IMR-90 (cell line): ENCODE results near the gene SLC35A4. TPM values are rescaled to one million over a fixed set of nuclear protein-coding genes. Genes with fewer than 3 reads are reported as not detected.

ENCODE experiments used
- ATAC-seq: fragments of 200-7000 bp; cut with Tn5 transposase; 2 replicates; pipeline ENCODE4 v1.9.1; 2020; ENCODE audit warnings: low read depth, mild to moderate bottlenecking, moderate library complexity
- BruUV-seq: library from RNA; stranded (reverse); fragments of 400-500 nt; replicated peaks from 2 replicates; lab custom pipeline; 2021; lab: Mats Ljungman, UMichigan
- CTCF ChIA-PET: fragments of 300-600 bp; formaldehyde crosslinking; extraction: SDS; loops from one replicate; lab custom pipeline; 2021; ENCODE audit warnings: antibody characterized with exemption; lab: Yijun Ruan, JAX
- POLR2A ChIA-PET: fragments of 300-600 bp; sonication (Branson Sonifier 250); formaldehyde crosslinking; loops from one replicate; lab custom pipeline; 2022; ENCODE audit warnings: antibody characterized with exemption; ENCODE audit not compliant: unreplicated experiment; lab: Charles Lee
- DNase-seq: peaks from one replicate; pipeline ENCODE4 v3.0.0; 2013
- H2AFZ ChIP-seq: replicated peaks from 2 replicates; pipeline ENCODE3; 2013; ENCODE audit warnings: low read length, mild to moderate bottlenecking; ENCODE audit not compliant: poor library complexity
- H2AK5ac ChIP-seq: 2 replicates; pipeline ENCODE4 v1.6.1; 2013; ENCODE audit warnings: low read depth, low read length, inconsistent platforms
- H2AK9ac ChIP-seq: replicated peaks from 2 replicates; pipeline ENCODE3; 2013; ENCODE audit warnings: mild to moderate bottlenecking, low read depth, low read length, moderate library complexity; ENCODE audit not compliant: poor library complexity
- H2BK120ac ChIP-seq: 2 replicates; pipeline ENCODE4 v1.6.1; 2013; ENCODE audit warnings: low read depth, low read length, inconsistent platforms
- H2BK15ac ChIP-seq: 3 replicates; pipeline ENCODE4 v1.6.1; 2013; ENCODE audit warnings: low read depth, low read length, inconsistent platforms
- H2BK20ac ChIP-seq: 2 replicates; pipeline ENCODE4 v1.6.1; 2013; ENCODE audit warnings: low read depth, mild to moderate bottlenecking, inconsistent platforms, low read length, moderate library complexity
- H2BK5ac ChIP-seq: 2 replicates; pipeline ENCODE4 v1.6.1; 2013; ENCODE audit warnings: mild to moderate bottlenecking, low read depth, low read length, inconsistent platforms; ENCODE audit not compliant: poor library complexity, severe bottlenecking
- H3K14ac ChIP-seq: replicated peaks from 2 replicates; pipeline ENCODE4 v1.6.1; 2013; ENCODE audit warnings: low read depth, low read length, inconsistent platforms
- H3K18ac ChIP-seq: 2 replicates; pipeline ENCODE4 v1.6.1; 2013; ENCODE audit warnings: low read depth, low read length, control low read depth
- H3K23ac ChIP-seq: 2 replicates; pipeline ENCODE4 v1.6.1; 2013; ENCODE audit warnings: low read depth, low read length, inconsistent platforms
- H3K27ac ChIP-seq: 2 replicates; pipeline ENCODE4 v1.5.1; 2013; ENCODE audit warnings: mild to moderate bottlenecking, control low read depth, low read length; ENCODE audit not compliant: insufficient read depth
- H3K27me3 ChIP-seq: 2 replicates; pipeline ENCODE4 v1.6.1; 2013; ENCODE audit warnings: low read length; ENCODE audit not compliant: control insufficient read depth, insufficient read depth
- H3K36me3 ChIP-seq: 2 replicates; pipeline ENCODE4 v1.6.1; 2013; ENCODE audit warnings: low read length, mixed read lengths; ENCODE audit not compliant: control insufficient read depth, insufficient read depth
- H3K4ac ChIP-seq: 2 replicates; pipeline ENCODE4 v1.6.1; 2013; ENCODE audit warnings: low read depth, low read length, inconsistent platforms
- H3K4me1 ChIP-seq: 2 replicates; pipeline ENCODE4 v1.6.1; 2013; ENCODE audit warnings: low read length, mixed read lengths; ENCODE audit not compliant: control insufficient read depth, insufficient read depth
- H3K4me2 ChIP-seq: 2 replicates; pipeline ENCODE4 v1.6.1; 2013; ENCODE audit warnings: low read depth, mild to moderate bottlenecking, control low read depth, low read length, moderate library complexity
- H3K4me3 ChIP-seq: 2 replicates; pipeline ENCODE4 v1.5.1; 2013; ENCODE audit warnings: low read depth, mild to moderate bottlenecking, control low read depth, low read length, moderate library complexity; ENCODE audit not compliant: insufficient read depth
- H3K56ac ChIP-seq: 2 replicates; pipeline ENCODE4 v1.6.1; 2013; ENCODE audit warnings: low read length, inconsistent platforms; ENCODE audit not compliant: insufficient read depth; ENCODE audit errors: extremely low read depth
- H3K79me1 ChIP-seq, 2 experiments: 2 replicates each; pipeline ENCODE4 v1.6.1; 2013; ENCODE audit warnings: low read length in 2 of 2, inconsistent platforms in 1 of 2, low read depth in 1 of 2
- H3K9ac ChIP-seq: 2 replicates; pipeline ENCODE4 v1.6.1; 2013; ENCODE audit warnings: low read depth, low read length, control low read depth
- H3K9me1 ChIP-seq: 2 replicates; pipeline ENCODE4 v1.6.1; 2013; ENCODE audit warnings: low read length, inconsistent platforms; ENCODE audit not compliant: insufficient read depth
- H3K9me3 ChIP-seq: 2 replicates; pipeline ENCODE4 v1.6.1; 2013; ENCODE audit warnings: low read length; ENCODE audit not compliant: control insufficient read depth, insufficient read depth
- H4K20me1 ChIP-seq: 2 replicates; pipeline ENCODE4 v1.6.1; 2013; ENCODE audit warnings: low read length, inconsistent platforms; ENCODE audit not compliant: insufficient read depth
- H4K5ac ChIP-seq: 2 replicates; pipeline ENCODE4 v1.6.1; 2013; ENCODE audit warnings: mild to moderate bottlenecking, low read depth, low read length, control low read depth
- H4K8ac ChIP-seq, 2 experiments: 2 replicates each; pipeline ENCODE4 v1.6.1; 2013; ENCODE audit warnings: low read depth in 2 of 2, low read length in 2 of 2, control low read depth in 1 of 2, inconsistent platforms in 1 of 2
- H4K91ac ChIP-seq: 2 replicates; pipeline ENCODE4 v1.6.1; 2013; ENCODE audit warnings: low read depth, low read length, inconsistent platforms; ENCODE audit not compliant: insufficient read depth
- BHLHE40 ChIP-seq: fragments of 150-350 bp; IDR thresholded peaks from 2 replicates; pipeline ENCODE4 v1.6.1; 2016; ENCODE audit warnings: mild to moderate bottlenecking, low read depth, low read length
- MXI1 ChIP-seq: IDR thresholded peaks from 2 replicates; pipeline ENCODE4 v1.6.1; 2012; ENCODE audit warnings: low read depth, mild to moderate bottlenecking, low read length, moderate library complexity, borderline replicate concordance
- RAD21 ChIP-seq: IDR thresholded peaks from 2 replicates; pipeline ENCODE4 v1.6.1; 2012; ENCODE audit warnings: low read length, improper control_type of control experiment
- SMC3 ChIP-seq: fragments of 150-350 bp; IDR thresholded peaks from 2 replicates; pipeline ENCODE4 v1.6.1; 2016; ENCODE audit warnings: low read depth, mild to moderate bottlenecking, antibody characterized with exemption, low read length, moderate library complexity
- WGBS, 2 experiments: methylation state at CpG; one replicate each; pipeline versions ENCODE4 v1.1.5 to v1.1.7; 2013; ENCODE audit warnings: missing lambda C conversion rate in 2 of 2; ENCODE audit not compliant: insufficient read length in 1 of 2; ENCODE audit errors: extremely low coverage in 2 of 2; 5-methylcytosine and 5-hydroxymethylcytosine counted together
- dilution Hi-C: fragments of 300-500 bp; cut with HindIII; formaldehyde crosslinking; loops from one replicate; pipeline ENCODE4 v1.14.3; 2018; ENCODE audit warnings: low sequenced_read_pairs; ENCODE audit not compliant: unreplicated experiment
- in situ Hi-C: fragments of 300-500 bp; cut with MboI; formaldehyde crosslinking; loops from 3 replicates; pipeline ENCODE4 v1.14.3; 2019; ENCODE audit warnings: low sequenced_read_pairs, inconsistent platforms, mixed read lengths
- intact Hi-C: fragments of 100-400 bp; cut with micrococcal nuclease; formaldehyde crosslinking; loops from 2 replicates; pipeline ENCODE4 v1.10.0; 2022
- polyA plus RNA-seq, 3 experiments: library from polyadenylated mRNA; depleted of rRNA; stranded (reverse); fragments of >200 nt; gene quantifications; 2 replicates each; pipeline ENCODE4 v1.2.3, GENCODE V29; 2012; ENCODE audit warnings: low replicate concordance in 1 of 3
- total RNA-seq: library from RNA; depleted of rRNA; stranded (reverse); fragments of >200 nt; gene quantifications from 2 replicates; pipeline ENCODE4 v1.2.3, GENCODE V29; 2012
- TF ChIP-seq, protein P1 (sequence below): conservative IDR thresholded peaks from 2 replicates; pipeline ENCODE4 v1.5.1; 2012; ENCODE audit warnings: mild to moderate bottlenecking, low read depth, low read length, improper control_type of control experiment

SLC35A4 gene
- total and polyA plus RNA-seq, 2 of the 4 experiments (the other 2 are of a cell fraction) = 19.2 to 66.4 TPM

DNA sequence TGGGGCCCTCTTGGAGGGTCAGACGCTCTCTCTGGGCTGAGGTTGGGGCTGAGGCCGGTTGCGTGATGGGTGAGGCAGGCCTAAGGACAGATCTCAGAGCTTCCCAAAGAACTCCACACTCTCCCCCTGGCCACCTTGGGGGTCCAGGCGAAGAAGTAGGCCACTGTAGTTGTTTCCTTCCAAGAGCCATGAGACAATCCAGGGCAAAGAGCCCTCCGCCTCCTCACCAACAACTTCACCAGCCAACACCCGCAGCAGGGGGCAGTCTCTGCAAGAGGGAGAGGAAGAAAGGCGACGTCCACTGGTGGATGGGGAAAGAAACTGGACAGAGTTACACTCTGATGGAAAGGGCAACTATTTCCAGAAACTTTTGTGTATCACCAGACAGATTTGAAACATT is 10.7 kb downstream of the SLC35A4 start:
- Histone ChIP-seq H2BK5ac (no peak overlapping the region), H3K4me2 (no peak overlapping the region), H2AFZ (peak overlapping the region; percentile 9), H3K27me3 (no peaks in the 10 kb centered on the region), H3K14ac (no peak overlapping the region), H3K56ac (no peak overlapping the region), H4K91ac (no peak overlapping the region), H3K4ac (no peak overlapping the region), H3K9me1 (peaks cover 2% of the 10 kb centered on the region; the same call in 1 of the 2 replicates), H2BK20ac (no peak overlapping the region), H3K27ac (no peak overlapping the region), H3K9me3 (no peaks in the 10 kb centered on the region), H2BK15ac (no peak overlapping the region), H4K5ac (no peak overlapping the region), H4K8ac (no peak overlapping the region), H3K36me3 (0 out of 2 replicates have a peak, but pooled peaks cover 2% of the 10 kb centered on the region), H2BK120ac (no peak overlapping the region), H2AK9ac (no peak overlapping the region), H4K20me1 (no peaks in the 10 kb centered on the region), H3K23ac (no peak overlapping the region), H3K18ac (no peak overlapping the region), H3K4me1 (peaks cover 5% of the 10 kb centered on the region; the same call in 1 of the 2 replicates), H3K9ac (no peak overlapping the region), H3K79me1 (no peaks in the 10 kb centered on the region; a peak in 1 of 4 replicates), H2AK5ac (no peak overlapping the region), H3K4me3 (no peak overlapping the region)
- ChIA-PET CTCF (no interaction called here), POLR2A (interaction anchor here (0.5 kb wide), 1 partner anchor 160 kb away, joined by 5 read pairs; no protein-coding TSS in a partner anchor)
- in situ Hi-C loops = no loop called here
- dilution Hi-C loops = no loop called here
- TF ChIP-seq, protein P1, sequence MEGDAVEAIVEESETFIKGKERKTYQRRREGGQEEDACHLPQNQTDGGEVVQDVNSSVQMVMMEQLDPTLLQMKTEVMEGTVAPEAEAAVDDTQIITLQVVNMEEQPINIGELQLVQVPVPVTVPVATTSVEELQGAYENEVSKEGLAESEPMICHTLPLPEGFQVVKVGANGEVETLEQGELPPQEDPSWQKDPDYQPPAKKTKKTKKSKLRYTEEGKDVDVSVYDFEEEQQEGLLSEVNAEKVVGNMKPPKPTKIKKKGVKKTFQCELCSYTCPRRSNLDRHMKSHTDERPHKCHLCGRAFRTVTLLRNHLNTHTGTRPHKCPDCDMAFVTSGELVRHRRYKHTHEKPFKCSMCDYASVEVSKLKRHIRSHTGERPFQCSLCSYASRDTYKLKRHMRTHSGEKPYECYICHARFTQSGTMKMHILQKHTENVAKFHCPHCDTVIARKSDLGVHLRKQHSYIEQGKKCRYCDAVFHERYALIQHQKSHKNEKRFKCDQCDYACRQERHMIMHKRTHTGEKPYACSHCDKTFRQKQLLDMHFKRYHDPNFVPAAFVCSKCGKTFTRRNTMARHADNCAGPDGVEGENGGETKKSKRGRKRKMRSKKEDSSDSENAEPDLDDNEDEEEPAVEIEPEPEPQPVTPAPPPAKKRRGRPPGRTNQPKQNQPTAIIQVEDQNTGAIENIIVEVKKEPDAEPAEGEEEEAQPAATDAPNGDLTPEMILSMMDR = peak; percentile 45; the same call in 1 of the 2 replicates
- TF ChIP-seq SMC3 (peak; percentile 46), MXI1 (no peak), BHLHE40 (no peak), RAD21 (peak; percentile 48; the same call in 1 of the 2 replicates)
- DNase-seq (peak; percentile 26), ATAC-seq (peak; percentile 52; the same call in 1 of the 2 replicates)
- no CpG with 5 or more reads among the region's 8 CpGs for WGBS, 2 experiments
- BruUV-seq = no TSS peak
- intact Hi-C loops = loop anchor here (1.0 kb wide), 1 partner anchor 60 kb away; no protein-coding TSS in a partner anchor
